Muscle layer of colon (tissue), 2 donors: ENCODE measurements around the gene SCGB1D1.

Experiments used
- H3K27ac ChIP-seq: one replicate; pipeline ENCODE4 v1.7.0; 2013; ENCODE audit warnings: low read depth, mild to moderate bottlenecking, low read length, moderate library complexity
- H3K27me3 ChIP-seq, 2 donors: one replicate each; pipeline ENCODE4 v1.7.0; 2013; ENCODE audit warnings: low read length in 2 of 2, mild to moderate bottlenecking in 2 of 2; ENCODE audit not compliant: insufficient read depth in 2 of 2, control insufficient read depth in 1 of 2
- H3K36me3 ChIP-seq: one replicate; pipeline ENCODE4 v1.7.0; 2013; ENCODE audit warnings: mild to moderate bottlenecking, low read length; ENCODE audit not compliant: insufficient read depth
- H3K4me1 ChIP-seq: one replicate; pipeline ENCODE4 v1.7.0; 2013; ENCODE audit warnings: mild to moderate bottlenecking, low read length; ENCODE audit not compliant: insufficient read depth
- H3K4me3 ChIP-seq, 2 donors: one replicate each; pipeline ENCODE4 v1.7.0; 2013; ENCODE audit warnings: low read length in 2 of 2, low read depth in 1 of 2, mild to moderate bottlenecking in 1 of 2, moderate library complexity in 1 of 2
- H3K9ac ChIP-seq: one replicate; pipeline ENCODE4 v1.7.0; 2013; ENCODE audit warnings: low read length
- H3K9me3 ChIP-seq: one replicate; pipeline ENCODE4 v1.7.0; 2013; ENCODE audit warnings: mild to moderate bottlenecking, low read length
- donor health status: abdominal sarcoma.
- donor health status: Adenocarcinoma of cecum.

The SCGB1D1 gene

GRCh38 chr11:62148271-62148980 is 41.6 kb upstream of the SCGB1D1 start:
- no peak overlapping the region for H3K27ac ChIP-seq
- H3K36me3 ChIP-seq = peaks cover 40% of the 10 kb centered on the region
- H3K4me1 ChIP-seq = no peaks in the 10 kb centered on the region
- H3K9me3 ChIP-seq = no peaks in the 10 kb centered on the region
- H3K9ac ChIP-seq = no peak overlapping the region
- H3K4me3 ChIP-seq = no peak overlapping the region
- H3K27me3 ChIP-seq = no peaks in the 10 kb centered on the region

- Histone ChIP-seq H3K4me1 (no peaks in the 10 kb centered on the region), H3K27me3 (no peaks in the 10 kb centered on the region), H3K36me3 (peaks cover 40% of the 10 kb centered on the region), H3K9ac (no peak overlapping the region), H3K4me3 (no peak overlapping the region), H3K27ac (no peak overlapping the region), H3K9me3 (no peaks in the 10 kb centered on the region)
These were observed 39.8 kb upstream of the SCGB1D1 start for GRCh38 chr11:62149986-62150886.

- Histone ChIP-seq H3K36me3 (peaks cover 40% of the 10 kb centered on the region), H3K4me3 (no peak overlapping the region), H3K27me3 (no peaks in the 10 kb centered on the region), H3K27ac (no peak overlapping the region), H3K9ac (no peak overlapping the region), H3K4me1 (no peaks in the 10 kb centered on the region), H3K9me3 (no peaks in the 10 kb centered on the region)
These were observed 38.9 kb upstream of the SCGB1D1 start for GRCh38 chr11:62150887-62151736.

GRCh38 chr11:62151737-62152102 is 38.3 kb upstream of the SCGB1D1 start:
- Histone ChIP-seq H3K4me1 (no peaks in the 10 kb centered on the region), H3K9me3 (no peaks in the 10 kb centered on the region), H3K27ac (no peak overlapping the region), H3K36me3 (peaks cover 40% of the 10 kb centered on the region), H3K4me3 (no peak overlapping the region), H3K9ac (no peak overlapping the region), H3K27me3 (no peaks in the 10 kb centered on the region)

GRCh38 chr11:62152245-62153086 is 37.5 kb upstream of the SCGB1D1 start:
- Histone ChIP-seq H3K27ac (no peak overlapping the region), H3K9ac (no peak overlapping the region), H3K9me3 (no peaks in the 10 kb centered on the region), H3K27me3 (no peaks in the 10 kb centered on the region), H3K4me1 (no peaks in the 10 kb centered on the region), H3K36me3 (peaks cover 34% of the 10 kb centered on the region), H3K4me3 (no peak overlapping the region)

- Histone ChIP-seq H3K4me3 (no peak overlapping the region), H3K27ac (no peak overlapping the region), H3K9me3 (no peaks in the 10 kb centered on the region), H3K36me3 (peaks cover 29% of the 10 kb centered on the region), H3K9ac (no peak overlapping the region), H3K27me3 (no peaks in the 10 kb centered on the region), H3K4me1 (no peaks in the 10 kb centered on the region)
These were observed 37.0 kb upstream of the SCGB1D1 start for GRCh38 chr11:62153087-62153395.

- H3K4me3 ChIP-seq = no peak overlapping the region
- H3K27ac ChIP-seq = no peak overlapping the region
- no peaks in the 10 kb centered on the region for H3K4me1 ChIP-seq
- peaks cover 23% of the 10 kb centered on the region for H3K36me3 ChIP-seq
- H3K27me3 ChIP-seq = no peaks in the 10 kb centered on the region
- no peak overlapping the region for H3K9ac ChIP-seq
- no peaks in the 10 kb centered on the region for H3K9me3 ChIP-seq
These were observed 36.4 kb upstream of the SCGB1D1 start for GRCh38 chr11:62153617-62154016.

GRCh38 chr11:62157603-62158002 is 32.4 kb upstream of the SCGB1D1 start:
- H3K9ac ChIP-seq = no peak overlapping the region
- peaks cover 4% of the 10 kb centered on the region for H3K36me3 ChIP-seq
- H3K27ac ChIP-seq = no peak overlapping the region
- no peaks in the 10 kb centered on the region for H3K27me3 ChIP-seq
- no peaks in the 10 kb centered on the region for H3K4me1 ChIP-seq
- H3K4me3 ChIP-seq = no peak overlapping the region
- H3K9me3 ChIP-seq = no peaks in the 10 kb centered on the region

- Histone ChIP-seq H3K27me3 (peaks cover 0 to 7% of the 10 kb centered on the region in 2 donors), H3K36me3 (no peaks in the 10 kb centered on the region), H3K9me3 (no peaks in the 10 kb centered on the region), H3K4me3 (no peak overlapping the region), H3K27ac (no peak overlapping the region), H3K4me1 (peaks cover 3% of the 10 kb centered on the region), H3K9ac (no peak overlapping the region)
These were observed 23.6 kb upstream of the SCGB1D1 start for GRCh38 chr11:62166371-62166770.

- H3K27ac ChIP-seq = no peak overlapping the region
- no peak overlapping the region for H3K4me3 ChIP-seq
- H3K36me3 ChIP-seq = no peaks in the 10 kb centered on the region
- no peak overlapping the region for H3K9ac ChIP-seq
- H3K27me3 ChIP-seq = peaks cover 0 to 7% of the 10 kb centered on the region in 2 donors
- H3K4me1 ChIP-seq = peaks cover 5% of the 10 kb centered on the region
- no peaks in the 10 kb centered on the region for H3K9me3 ChIP-seq
These were observed 20.6 kb upstream of the SCGB1D1 start for GRCh38 chr11:62169448-62169847.
